ENCODE data around the gene WFDC8.

Gene WFDC8

DNA sequence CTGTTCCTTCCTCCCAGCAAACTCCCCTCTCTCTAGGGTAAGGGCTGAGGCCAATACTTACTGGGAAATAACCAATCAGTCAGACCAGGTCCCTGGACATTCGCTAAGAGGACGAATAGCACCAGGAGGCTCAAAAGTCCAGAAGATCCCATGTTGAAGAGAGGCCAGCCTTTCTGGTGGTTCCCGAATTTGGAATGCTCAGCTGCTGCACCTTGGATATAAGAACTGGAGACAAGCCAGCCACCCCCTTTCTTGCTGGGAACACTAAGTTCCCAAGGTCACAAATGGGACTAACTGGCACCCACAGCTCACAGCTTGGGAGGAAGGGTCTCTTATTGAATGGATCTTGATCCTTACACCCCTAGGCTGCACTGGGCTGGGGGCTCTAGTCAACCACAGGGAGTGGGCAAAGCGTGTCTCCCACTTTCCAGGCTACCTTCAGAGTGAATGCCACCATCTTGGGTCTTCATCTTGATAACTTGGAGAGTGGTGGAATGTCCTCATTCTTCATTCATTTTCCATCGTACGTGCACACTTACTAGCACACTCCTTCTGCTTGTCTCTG is 31.8 kb downstream of the WFDC8 start, which contains the start of gene EPPIN:
Gene EPPIN (minus strand): TSS at position 196 of the 565 bp plus-strand sequence. CDS start 44 bp downstream, at position 152.
- no peak for DNase-seq

DNA sequence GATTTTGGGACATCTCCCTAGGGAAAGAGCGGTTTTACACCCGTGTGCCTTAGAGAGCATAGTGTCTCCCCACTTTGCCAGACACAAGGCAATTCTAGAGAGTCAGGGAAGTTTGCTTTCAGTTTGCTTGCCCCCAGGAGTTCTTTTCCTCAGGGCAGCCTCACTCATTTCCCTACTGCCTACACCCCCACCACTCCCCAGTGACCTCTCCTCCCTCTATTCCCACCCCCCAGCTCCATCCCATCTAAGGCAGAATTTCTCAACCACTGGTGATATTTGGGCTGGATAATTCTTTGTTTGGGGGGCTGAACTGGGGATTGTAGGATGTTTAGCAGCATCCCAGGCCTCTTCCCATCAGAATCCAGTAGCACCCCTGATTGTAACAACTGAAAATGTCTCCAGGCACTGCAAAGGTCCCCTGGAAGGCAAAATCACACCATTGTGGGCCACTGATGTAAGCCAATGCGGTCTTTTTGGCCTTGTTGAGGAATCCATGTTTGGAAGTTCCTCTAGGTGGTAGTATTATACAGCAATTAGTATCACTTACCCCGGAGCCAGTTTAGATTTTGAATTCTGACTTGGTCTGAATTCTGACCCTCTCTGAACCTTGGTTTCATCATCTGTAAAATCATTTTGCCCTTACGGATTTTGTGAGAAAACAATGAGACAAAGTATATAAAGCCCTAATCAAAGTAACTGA is 33.2 kb downstream of the WFDC8 start:
- DNase-seq = no peak

DNA sequence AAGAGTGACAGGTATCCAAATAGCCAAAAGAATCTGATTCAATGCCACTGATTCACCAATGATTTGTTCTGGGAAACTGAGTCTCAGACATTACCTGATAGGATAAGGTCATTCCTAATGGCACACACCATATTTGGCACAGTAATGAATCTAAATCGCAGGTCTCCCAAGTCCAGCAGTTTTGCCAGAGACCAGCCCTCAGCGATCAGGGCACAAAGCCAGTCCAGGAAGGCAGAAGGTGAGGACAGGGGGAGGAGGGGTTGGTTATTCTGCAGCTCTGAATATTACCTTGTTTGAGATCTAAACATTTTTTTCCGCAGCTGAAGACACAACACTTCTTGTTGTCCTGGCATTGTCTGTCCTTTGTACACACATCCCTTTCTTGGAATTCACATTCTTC is 33.7 kb downstream of the WFDC8 start:
- DNase-seq = no peak

DNA sequence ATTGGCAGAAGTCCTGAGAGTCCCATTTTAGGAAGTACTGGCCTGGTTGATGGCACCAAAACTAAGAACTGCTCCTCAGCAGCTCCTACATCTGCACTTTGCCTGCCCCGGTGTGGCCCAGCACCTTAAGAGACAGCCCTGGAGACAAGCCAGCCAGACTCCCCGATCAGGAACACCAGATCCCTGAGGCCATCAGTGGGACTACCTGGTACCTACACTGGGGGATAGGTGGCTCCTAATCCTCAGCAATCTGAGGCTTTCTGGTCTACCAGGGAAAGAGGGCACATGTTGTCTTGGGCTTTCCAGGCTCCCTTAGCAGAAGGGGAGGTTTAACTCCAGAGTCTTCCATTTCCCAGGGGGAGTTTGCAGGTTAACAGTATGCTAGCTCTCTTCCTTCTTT is 39.7 kb downstream of the WFDC8 start, which contains the start of gene WFDC6:
Gene WFDC6 (minus strand): TSS at position 101 of the 400 bp plus-strand sequence. CDS start 75 bp downstream, at position 26.
- no peak for DNase-seq

DNA sequence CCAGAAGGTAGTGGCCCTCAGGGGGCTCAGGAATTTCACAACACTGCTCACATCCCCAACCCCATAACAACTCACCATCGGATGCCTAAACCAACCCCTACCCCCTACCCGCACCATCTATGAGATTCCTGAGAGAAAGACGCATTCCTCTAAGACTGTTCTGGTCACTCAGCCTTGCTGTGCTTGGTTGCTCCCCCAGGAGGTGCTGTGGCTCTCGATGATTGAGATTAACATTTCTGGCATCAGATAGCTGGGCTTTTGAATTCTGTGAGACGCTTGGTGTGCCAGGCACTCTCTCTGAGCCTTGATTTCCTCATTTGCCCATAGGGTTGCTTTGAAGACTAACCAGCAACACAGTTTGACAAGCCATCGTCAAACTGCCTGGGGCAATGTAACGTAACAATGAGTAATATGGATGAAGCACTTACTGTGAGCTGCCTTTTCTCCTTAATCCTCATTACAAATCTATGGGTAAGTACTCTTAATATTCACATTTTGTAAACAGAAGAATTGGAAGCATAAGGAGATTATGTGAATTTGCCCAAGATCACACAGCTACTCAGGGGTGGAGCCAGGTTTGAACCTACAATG is 40.8 kb downstream of the WFDC8 start:
- no peak for DNase-seq

DNA sequence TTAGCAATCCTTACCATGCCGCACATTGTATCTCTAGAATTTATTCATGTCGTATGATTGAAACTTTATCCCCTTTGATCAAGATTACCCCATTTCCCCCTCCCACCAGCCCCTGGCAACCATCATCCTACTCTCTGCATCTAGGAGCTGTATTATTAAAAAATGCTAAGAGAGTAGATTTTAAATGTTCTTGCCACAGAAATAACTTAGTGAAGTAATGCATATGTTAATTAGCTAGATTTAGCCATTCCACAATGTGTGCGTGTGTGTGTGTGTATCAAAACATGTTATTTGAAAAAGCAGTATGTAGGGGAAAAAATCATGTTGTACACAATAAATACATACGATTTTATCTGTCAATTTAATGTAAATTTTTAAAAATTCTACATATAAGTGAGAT is 51.8 kb downstream of the WFDC8 start:
- DNase-seq = no peak

DNA sequence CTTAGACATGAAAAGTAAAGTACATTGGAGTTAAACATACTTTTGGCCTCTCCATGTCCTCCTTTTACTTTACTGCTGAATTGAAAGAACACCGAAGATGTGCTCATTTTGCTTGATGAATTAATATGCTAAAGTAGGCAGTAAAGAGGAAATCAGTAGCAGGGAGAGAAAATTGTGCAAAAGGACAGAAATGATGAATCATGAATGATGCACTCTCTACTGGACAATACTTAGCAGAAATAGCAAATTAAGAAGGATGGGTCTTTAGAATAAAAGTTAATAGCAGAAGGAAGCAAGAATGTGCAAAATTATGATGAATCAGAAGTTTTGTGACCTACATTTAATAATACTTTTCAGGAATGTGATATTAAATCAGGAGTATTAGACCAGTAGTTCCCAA is 55.3 kb downstream of the WFDC8 start:
- no peak for DNase-seq

DNA sequence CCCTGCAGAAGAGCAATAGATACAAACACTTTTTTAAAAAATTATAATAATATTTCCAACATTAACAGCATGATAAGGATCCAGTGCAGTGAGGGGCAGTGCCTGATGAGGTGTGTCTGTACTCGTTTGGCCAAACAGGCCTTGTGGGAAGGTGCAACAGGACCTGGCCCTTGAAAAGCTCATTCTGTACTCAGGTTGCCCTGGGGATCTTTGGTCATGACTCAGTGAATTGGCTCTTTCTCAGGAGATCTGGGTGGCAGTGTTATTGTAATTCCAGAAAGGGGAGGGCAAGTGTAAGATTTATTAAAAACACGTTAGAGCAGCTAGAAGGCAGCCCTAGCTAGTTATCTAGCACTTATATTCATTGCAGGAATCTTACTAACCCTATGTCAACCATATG is 60.8 kb downstream of the WFDC8 start:
- DNase-seq = no peak

DNA sequence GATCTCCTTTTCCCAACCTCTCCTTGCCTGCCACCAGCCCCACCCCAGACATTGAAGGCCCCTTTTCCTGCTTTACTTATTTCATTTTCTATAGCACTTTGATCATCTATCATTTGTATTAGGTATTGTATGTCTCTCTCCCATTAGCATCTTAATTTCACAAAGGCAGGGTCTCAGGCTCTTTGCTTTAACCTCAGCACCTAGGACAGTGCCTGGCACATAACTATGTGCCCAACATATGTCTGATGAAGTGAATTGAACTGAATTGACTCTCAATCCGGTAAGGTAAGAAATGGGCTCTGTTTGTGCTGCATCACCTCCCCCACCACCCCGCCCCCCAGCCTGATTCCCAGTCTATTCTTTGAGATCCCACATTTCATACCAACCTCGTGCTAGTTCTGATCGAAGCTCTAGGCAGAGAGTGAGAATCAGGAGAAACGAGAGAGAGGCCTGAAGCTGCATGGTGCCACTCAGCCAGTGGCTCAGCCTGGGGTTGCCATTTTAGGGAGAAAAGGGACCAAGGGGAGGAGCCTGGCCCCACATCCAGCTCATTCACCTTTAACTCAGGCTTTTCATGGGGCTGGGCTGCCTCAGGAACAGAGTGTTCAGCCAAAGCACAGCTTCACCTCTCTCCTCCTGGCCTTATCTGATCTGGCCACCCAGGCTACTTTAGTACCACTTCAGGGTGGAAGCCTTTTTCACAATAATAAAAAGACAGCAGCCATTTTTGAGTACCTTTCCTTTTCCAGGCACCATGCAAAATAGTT is 63.8 kb downstream of the WFDC8 start, which contains the start of gene SPINT3:
Gene SPINT3 (minus strand): TSS at position 476 of the 767 bp plus-strand sequence. CDS start 14 bp downstream, at position 462.
- DNase-seq = no peak

DNA sequence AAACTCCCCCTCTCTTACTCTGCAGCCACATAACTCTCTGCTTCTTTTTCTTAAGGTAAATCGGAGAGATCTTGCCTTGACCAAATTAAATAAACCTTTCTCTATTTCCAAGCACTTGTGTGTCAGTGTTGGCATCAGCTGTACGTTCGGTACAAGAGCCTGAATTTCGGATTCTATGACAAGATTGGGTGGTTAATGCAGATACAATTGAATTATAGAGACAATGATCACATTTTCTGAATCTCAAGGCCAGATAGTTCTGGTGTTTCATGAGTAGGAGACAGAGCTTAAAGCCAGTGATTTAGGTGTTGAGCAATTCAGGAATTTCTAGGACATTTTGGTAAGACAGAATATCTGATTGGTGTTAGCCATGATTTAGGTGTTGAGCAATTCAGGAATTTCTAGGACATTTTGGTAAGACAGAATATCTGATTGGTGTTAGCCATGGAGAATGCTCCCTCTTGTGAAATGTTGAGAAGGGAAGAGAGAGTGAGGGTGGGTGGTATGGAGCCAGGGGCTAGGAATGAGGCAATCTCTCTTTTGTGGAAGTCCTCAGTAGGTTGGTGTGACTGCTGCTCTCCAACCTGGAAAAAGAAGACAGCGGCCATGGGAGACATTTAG is 68.7 kb downstream of the WFDC8 start:
- no peak for DNase-seq

DNA sequence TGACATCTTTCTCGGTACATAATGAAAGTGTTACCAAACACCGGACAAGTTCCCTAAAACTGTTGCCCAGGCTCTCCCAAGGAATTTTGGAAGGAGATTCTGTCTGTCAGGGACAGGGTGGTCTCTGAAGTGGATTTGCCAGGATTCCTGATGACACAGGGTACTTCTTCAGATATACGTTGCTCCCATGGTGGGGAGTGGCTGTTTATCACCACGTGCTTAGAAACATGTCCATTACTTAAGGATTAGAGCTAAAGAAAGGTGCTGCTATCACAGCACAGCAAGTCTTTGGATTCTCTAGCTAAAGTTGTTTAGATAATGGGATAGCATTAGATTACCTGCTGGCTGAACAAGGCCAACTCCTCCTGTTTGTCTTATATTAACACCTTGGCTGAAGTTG is 70.0 kb downstream of the WFDC8 start:
- DNase-seq = no peak

DNA sequence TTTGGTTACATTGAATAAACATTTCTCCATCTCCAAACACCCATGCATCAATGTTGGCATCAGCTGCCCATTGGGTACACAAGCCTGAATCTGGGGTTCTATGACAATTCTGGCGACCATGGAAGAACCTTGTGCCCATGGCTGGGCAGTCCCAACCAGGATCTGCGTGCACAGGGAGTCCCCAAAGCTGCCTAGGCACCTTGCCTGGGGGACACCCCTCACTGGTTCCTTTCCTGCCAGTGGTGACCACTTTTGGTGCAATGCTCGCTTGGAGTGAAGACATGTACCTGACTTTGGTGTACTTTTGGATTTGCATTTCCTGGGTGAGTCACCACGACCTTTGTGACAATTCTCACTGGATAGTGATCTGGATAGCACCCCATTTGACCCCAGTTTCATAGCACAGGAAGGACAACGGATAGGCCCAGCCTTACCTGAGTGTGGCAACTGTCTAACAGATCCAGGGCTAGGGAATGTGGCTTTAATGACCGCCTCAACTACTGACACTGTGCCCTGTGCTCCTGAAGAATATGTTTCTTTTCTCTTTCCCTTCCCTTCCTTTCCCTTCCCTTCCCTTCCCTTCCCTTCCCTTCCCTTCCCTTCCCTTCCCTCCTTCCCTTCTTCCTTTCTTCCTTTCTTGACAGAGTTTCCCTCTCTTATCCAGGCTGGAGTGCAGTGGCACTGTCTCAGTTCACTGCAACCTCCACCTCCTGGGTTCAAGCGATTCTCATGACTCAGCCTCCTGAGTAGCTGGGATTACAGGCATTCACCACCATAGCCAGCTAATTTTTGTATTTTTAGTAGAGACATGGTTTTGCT is 70.8 kb downstream of the WFDC8 start:
- no peak for DNase-seq

DNA sequence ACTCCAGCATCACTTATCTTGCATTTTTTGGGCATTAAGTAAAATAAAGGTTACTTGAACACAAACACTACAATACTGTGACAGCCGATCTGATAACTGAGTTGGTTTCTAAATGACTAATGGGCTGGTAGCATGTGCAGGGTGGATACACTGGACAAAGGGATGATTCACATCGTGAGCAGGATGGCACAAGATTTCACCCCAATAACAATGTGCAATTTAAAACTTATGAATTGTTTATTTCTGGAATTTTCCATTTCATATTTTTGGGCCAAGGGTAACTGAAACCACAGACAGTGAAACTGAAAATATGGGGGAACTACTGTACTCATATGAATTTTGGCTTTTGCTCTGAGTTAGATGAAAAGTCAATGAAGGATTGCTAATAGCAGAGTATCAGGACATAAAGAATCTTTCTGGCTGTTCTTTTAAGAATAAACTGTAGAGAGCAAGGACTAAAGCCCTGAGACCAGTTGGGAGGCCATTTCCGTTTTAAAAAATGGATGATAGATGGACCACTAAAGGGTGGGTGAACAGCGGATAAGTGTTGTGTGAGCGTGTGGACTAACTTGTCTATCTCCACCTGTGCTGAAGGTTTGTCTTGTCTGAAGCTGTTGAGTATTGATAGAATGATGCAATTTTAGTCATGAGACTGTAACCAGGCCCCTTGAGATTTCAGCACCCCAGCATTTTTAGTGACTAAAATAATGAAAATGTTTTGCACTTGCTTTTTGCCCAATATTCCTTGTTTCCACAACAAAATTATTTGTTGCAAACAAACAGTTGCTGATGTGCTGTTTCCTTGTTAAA is 71.9 kb downstream of the WFDC8 start:
- DNase-seq = no peak

DNA sequence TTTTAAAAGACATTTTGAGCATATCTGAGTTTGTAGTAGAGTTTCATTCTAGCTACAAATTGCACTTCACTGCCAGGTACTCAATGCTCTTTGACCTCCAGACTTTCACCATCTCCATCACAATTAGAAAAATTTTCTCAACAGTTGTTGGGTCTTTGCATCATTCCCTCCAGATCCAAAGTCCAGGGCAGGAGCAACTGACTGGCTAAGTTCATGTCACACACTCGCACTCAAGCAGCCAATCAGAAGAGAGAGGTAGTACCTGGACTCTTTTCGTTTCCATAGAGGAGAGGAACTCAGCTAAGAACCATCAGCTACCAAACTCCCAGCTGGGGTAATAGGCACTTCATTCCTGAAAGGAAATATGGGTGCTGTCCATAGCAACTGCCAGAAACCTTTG is 72.7 kb downstream of the WFDC8 start:
- no peak for DNase-seq

DNA sequence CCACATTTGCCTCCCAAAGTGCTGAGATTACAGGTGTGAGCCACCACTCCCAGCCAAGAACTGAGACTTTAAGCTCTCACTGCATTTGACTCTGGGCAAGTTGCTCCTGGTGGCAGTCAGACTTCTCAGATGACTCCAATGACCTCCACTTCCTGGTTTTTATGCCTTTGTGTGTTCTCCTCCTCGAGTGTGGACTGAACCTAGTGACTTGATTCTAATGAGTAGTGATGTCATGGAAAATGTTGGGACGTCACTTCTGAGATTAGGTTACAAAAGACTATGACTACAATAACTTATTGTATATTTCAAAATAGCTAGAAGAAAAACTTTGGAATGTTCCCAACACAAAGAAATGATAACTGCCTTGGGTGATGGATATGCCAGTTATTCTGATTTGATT is 75.7 kb downstream of the WFDC8 start:
- no peak for DNase-seq

DNA sequence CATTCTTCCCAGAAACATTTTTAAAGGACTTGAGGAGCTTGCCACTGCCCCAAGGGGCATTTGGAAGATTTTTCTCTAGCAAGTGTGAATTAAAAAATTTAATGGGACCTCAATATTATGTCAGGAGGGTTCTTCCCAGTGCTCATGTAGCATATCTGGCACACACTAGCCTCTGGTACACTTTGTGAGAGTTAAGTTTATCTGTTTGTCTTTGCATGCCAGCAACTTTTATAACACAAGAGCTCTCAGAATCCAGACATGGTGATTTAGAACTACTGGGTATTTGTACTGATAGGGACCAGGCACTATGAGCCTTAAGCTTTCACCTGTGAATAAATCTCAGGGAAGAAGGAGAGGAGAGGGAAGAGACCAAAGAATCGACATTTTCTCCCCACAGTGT is 76.5 kb downstream of the WFDC8 start:
- no peak for DNase-seq
